Fibroblast of skin of right biceps (primary cell): ENCODE measurements around the gene CNNM2.
"Not testable (repeated sequence)": the region's sequence is repeated elsewhere in the genome, so short reads cannot be mapped to it uniquely, and the experiment has no call there.

ENCODE experiments used
- DNase-seq: peaks from one replicate; pipeline ENCODE4 v3.0.0-alpha.2; 2013

Gene CNNM2

DNA sequence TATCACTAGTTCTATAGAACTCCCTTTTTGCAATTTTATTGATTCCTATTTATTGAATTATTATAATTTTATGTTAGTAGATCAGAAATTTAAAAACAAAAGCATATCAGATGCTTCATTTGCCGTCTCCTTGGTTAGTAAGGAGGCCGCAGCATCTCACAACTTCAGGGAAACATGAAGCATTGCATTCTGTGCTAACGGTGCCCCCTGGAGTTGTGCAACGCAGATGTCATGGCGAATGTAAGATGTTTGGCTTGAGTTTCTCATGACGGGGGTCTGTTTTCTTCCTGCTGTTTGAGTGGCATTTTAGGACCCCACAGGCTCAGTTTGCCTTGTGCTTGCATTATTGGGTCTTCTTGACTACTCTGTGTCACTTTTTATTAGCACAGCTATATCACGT, 124.8 kb downstream of the CNNM2 start:
- DNase-seq, result no peak

DNA sequence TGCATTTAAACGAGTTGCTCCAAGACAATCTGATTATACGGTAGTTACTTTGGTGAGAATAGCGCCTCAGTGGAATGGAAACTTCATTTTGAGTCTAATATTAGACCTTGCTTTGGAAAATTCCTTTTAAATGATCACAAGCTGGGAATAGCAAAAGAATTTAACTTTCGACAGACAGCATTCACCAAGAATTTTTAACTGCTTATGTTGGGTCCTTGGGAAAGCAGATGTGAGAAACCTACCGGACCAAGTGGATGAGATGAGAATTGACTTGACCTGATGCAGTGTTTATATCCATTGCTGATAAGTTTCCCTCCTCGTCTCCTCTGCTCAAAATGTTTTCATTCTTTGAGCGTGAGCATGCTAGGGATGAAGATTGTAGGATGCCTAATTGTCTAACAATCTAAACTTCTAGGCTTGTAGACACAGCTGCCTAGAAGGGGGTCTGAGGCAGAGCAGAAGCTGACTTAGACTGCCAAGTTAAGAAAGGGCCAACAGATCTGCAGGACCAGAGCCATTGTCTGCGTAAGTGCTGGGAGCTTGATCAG, 126.9 kb downstream of the CNNM2 start:
- DNase-seq, result peak; percentile 74

DNA sequence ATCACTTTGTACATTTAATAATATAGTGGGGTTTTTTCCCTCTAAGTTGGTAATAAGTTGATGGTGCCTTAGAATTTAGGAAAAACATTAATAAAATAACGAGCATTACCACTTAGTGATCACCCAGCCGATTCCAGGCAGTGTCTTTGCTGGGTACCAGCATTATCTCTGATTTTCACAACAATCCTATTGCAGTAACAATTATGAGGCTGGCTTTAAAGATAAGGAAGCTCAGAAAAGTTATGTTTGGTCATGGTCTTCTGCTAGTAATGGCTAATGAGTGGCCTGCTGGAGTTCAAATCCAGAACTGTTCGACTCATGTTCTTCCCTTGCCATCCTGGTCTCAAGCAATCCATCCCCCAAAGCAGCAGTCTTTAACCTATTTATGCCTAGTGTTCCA, 127.9 kb downstream of the CNNM2 start:
- DNase-seq, result no peak

DNA sequence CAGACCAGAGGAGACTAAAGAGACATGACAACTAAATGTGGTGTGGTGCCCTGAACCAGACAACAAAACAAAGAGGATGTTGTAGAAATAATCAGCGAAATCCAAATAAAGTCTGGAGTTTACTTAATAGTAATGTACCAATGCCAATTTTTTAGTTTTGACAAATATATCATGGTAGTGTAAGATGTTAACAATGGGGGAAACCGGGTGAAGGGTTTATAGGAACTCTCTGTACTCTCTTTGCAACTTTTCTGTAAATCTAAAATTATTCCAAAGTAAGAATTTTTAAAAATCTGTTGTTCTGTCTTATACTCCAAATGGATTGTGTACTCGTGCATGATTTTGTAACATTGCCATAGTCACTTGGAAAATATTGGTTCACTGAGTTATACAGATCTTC, 129.3 kb downstream of the CNNM2 start:
- no peak for DNase-seq

DNA sequence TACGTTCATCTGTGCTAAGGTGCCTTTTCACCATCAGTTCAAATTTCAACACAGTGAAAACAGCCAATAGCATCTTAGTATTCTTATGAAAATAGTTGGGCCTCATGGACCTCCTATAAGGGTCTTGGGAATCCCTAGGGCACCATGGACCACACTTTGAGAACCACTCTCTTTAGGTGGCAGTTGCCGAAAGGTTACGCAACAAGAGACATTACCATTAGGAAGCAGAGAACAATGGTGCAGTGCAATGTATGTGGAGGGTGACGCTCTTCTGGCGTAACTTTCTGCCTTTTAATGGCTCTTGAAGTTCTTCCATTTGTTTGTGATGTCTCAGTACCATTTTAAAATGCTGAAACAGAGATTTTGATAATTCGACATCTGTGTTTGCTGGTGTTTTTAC, 131.1 kb downstream of the CNNM2 start:
- DNase-seq, result no peak

DNA sequence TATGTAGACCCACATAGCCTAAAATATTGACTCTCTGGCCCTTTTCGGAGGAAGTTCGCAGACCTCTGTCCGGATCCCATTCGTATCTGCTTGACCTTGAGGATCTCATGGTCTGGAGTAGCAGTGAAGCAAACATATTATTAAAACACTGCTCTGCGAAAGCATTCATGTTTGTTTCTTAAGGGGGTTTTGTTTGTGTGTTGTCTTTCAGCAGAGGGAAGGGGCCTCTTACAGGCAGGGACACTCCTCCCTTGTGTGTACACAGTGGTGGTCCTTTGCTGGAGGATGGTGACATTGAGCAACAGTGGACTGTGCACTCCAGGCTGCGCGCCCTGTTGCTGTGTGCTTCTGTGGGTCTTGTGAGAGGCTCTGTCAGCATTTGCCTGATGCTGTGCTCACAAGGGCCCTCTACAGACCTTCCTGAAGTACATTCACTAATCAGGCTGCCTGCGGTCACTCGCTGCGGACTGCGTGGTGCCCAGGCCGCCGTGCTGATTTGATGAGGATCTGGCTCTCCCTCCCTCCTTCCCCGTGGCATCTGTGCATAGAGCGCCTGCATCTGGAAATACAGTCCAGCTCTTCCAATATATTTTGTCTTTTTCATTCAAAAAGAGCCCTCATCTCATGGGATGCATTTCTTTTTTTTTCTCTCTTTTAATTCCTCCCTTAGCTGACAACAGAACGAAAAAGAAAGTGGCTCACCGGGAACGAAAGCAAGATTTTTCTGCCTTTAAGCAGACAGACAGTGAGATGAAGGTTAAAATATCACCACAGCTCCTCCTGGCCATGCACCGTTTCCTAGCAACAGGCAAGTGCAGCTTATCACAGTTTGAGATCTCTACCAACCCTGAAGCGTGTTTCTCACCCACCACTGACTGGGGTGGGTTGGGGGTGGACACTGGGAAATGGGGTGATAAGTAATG, 135.8 kb downstream of the CNNM2 start:
- DNase-seq, result peak; percentile 63

DNA sequence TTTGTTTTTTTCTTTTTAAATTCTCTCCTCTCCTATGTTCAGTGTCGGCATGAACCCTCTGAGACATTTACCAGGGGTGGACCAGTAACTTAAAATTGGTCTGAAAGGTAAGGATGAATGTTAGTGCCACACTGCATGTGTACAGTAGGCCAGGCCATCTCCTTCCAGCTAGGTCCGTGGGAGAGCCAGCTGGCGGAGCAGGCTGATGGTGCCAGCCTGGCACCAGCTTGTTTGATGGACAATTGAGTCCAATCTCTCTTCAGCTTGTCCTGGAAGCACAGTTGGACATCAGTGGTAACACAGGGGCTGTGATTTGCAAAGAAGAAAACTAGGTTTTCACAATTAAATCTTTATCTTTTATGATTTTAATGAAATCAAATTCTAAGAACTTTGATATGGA, 136.5 kb downstream of the CNNM2 start:
- DNase-seq, result no peak

DNA sequence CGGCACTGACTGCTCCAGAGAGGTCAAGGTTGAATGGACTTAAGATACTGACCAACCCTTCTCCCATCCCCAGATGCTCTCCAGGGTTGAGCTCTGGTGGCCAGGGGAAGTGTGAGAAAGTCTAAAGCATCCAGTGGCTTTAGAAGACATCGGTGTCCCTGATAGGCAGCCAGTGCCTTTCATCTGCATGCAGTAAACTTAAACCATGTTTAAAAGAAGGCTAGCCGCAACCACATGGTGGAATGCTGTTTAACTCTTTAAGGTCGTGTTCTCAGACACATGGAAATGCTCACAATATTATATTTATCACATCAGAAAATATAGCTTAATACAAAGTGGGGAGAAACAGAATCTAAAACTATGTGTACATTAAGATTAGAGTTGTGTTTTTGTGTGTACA, 137.0 kb downstream of the CNNM2 start:
- no peak for DNase-seq

DNA sequence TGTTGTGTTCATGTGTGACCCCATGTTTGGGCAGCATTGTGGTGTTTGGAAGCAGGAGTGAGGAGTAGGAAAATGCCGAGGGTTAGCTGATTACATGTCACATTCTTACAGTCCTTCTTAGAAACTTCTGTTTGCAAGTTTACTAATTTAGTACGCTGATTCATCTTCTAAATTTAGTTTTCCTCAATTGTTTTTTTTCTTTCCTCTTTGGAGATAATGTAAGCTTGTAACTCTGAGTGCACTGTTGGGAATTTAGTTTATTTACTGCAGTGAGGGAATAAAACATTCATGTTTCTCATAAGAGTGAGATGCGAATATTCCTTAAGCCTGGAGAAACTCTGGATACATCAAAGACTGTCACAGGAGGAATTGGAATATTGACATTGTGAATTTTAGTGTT, 139.9 kb downstream of the CNNM2 start:
- no peak for DNase-seq

DNA sequence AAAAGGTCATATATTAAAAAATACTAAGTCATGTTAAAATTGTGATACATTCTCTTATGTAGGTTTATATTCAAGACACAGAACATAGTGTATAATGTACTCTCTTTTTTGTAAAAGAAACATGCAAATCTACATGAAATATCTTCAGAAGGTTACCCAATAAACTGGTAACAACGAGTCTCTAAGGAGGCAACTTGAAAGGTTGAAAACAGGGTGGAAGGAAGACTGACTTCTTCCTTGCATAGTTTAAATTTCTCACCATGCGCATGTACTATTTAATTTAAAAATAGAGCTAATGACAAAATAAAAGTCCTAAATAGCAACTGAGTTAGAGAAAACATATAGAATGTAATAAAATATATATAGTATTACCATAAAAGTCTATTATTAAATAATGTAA, 142.5 kb downstream of the CNNM2 start:
- DNase-seq, result no peak

DNA sequence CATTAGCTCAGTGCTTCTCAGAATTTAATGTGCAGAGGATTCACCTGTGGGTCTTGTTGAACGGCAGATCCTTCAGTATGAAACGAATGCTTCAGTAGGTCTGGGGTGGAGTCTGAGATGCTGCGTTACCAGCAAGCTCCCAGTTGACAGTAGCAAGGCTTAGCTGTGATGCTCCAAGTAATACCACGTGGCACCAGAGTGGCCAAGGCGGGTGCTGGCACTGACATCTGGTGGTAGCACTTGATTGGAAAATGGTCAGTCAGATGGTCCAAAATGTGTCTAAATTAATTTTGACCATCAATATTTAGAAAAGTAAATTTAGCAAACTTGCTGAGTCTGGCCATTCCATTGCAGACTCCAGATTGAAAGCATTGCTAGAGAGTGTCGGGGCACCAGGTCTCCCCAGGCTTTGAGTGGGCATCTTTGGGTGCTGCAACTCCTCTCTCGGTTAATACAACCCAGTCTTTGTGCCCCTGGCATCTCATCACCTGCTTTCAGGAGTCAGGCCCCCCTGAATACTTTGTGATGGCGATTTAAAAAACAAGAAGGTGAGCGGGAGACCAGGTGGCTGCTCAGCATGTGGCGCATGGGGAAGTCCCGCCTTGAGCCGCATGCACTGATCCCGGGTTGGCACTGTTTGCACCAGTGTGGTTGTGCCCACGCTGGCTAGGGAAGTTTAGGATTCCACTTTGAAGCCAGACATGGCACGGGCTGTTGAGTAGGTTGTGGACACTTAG, 144.9 kb downstream of the CNNM2 start:
- no peak for DNase-seq

DNA sequence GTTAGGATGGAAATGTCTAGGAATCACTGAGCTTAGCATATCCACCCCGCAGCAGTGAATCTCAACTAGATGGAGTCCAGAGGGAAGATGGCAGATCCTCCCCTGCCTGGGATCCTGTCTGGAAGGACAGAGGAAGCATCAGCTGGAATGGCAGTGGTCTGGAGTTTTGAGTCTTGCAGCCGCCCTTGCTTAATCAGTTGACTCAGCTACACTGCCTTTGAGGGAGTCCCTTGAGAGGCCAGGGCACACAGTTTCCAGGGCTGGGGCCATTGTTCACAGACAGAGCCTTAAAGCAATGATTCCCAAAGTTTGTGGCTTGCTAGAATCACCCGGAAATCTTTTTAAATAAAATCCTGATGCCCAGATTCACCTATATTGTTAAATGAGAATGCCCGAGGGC, 146.9 kb downstream of the CNNM2 start:
- no peak for DNase-seq

DNA sequence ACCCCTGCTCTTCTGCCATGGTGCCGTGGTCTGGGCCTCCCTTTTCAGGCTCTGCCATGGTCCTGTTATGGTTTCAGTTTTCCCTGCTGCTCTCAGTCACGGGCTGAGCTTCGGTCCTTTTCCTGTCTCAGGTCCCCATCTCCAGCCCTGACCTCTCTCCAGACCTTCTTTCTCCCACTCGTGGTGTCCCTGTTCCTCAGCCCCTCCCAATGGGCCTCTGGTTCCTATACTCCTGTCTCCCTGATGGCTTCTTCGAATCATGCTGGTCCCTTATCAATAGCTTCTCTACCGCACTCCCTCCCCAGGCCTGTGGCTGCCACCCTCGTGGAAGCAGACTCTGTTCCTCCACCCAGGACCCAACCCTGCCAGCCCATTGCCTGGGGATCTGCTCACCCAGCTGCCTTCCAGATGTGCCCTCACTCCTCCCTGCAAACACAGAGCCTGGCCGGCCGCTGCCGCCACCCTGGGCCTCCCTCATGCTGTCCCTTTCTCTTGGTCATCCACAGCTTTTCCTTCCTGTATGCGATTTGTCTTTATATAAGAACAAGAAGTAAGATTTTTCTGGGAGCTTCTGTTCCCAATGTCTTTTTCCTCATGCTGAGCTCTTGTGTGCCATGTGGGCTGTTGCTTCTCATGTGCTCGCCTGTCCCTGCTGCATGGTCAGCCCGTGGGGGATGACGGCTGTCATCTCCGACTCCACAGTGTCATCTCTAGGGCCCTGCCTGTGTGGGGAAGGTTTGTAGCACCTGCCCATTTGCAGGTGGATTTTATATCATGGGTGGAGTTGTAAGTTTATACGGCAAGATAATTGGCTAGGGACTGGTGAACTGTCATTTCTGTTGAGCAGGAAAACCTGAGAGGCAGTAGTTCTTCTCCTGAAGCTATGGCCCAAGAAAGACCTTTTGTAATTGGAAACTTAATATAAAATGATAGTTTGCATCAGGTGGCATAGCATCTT, 148.3 kb downstream of the CNNM2 start:
- no peak for DNase-seq

DNA sequence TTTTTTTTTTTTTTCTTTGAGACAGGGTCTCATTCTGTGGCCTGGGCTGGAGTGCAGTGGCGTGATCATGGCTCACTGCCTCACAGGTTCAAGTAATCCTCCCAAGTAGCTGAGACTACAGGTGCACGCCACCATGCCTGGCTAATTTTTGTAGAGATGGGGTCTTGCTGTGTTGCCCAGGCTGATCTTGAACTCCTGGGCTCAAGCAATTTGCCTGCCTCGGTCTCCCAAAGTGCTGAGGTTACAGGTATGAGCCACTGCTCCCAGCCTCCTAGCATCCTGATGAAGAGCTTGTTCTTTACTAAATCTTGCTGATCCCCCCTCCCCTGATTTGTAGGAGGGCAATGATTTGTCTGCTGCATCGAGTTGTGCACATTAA, 149.0 kb downstream of the CNNM2 start:
- DNase-seq, result not testable (repeated sequence)

DNA sequence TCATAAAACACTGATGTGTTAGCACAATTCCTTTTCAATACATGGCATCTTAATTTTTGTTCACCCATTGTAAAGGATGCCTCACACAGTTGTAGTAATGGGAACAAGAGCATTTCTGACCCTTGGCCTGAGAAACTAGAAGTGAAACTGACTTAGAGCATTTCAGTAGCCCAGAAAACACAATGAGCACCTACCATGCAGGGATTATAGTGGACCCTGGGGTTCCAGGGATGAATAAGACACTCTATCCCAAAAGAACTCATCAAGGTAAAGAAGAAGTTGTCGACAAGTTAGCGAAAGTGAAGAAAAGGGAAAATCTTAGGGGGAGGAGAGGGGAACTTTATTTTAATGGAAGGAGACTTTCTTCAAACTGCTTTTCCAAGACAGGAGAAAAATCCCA, 149.4 kb downstream of the CNNM2 start:
- DNase-seq, result no peak

DNA sequence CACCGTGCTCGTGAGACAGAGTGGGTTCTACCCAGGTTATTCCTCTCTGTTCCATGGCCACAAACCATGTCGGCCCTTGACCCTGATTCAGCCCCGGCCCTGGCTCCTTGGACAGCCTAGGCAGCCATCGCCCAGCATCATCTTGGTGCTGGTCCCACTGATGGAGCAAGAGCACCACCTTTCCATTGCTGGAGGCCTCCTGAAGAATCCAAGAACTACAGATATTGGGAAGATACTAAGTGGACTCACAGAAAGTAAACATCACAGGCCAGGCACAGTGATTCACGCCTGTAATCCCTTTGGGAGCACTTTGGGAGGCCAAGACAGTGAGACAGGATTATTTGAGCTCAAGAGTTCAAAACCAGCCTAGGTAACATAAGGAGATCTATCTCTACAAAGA, 149.9 kb downstream of the CNNM2 start:
- DNase-seq, result peak; percentile 19

DNA sequence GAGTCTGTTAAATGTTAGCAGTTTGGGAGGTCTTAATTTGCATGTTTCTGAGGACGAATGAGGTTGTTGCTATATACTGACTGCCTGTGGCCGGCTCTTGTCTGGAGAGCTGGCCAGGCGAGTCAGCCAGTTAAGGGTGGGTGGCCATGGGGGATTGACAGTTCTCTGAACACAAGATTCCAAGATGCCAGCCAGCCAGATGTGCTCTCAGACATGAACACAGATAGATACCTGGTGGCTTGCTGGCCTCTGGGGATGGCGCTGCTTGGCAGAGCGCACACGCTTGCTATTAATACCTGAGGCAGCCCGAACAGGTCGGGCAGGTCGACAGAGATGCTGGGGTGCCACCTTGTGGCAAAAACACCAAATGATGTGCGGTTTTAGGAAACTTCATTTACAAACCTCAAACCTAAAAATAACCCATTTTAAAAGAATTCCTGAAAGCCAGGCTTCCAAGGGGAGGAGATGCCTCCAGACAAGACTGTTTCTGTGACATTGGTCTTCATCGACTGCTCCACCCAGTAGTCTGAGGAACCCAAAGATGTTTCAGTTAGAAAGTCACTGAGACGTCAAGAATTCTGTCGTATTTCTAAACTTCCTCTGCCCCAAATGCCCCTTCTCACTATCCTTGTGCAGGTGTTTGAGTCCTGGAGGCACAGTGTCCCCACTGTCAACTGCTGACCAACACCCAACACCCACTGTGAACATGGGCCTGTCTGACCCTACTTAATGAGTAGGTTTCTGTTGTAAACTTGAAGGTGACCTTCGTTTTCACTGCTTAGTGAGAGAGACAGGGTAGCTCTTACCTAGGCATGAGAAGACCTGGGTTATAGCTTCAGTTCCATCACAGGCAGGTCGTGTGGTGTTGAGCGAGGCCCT, 151.6 kb downstream of the CNNM2 start:
- DNase-seq, result peak; percentile 53

DNA sequence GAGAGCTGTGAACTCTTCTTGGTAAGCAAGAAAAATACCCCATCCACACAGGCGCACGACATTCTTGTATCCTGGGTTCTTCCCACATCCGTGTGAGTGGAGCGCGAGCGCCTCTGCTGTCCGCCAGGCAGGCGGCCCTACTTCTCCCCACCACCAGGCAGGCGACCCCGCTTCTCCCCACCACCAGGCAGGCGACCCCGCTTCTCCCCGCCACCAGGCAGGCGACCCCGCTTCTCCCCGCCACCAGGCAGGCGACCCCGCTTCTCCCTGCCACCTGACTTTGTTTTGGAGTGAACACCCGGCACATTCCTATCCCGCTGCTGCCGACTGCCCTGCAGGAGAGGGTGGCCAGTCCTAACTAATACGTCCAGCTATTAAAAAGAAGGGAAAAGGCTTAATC, 154.2 kb downstream of the CNNM2 start:
- DNase-seq, result no peak

DNA sequence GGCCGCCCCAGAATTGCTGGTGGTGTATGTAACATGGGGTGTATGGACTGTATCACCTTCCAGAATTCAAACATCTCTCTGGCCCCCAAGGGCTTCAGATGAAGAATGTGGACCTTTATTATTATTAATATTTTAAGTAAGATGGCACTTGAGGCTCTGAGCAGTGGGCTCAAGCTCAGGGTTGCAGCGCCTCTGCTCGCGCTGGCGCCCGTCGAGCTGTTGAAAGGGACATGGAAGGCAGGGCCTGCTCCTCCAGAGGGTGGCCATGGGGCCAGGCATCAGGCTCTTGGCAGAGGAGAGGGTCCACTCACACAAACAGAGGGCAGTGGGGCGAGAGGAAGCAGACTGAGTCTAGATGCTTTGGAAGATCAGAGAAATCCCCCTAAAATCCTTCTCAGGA, 154.8 kb downstream of the CNNM2 start:
- DNase-seq, result no peak

DNA sequence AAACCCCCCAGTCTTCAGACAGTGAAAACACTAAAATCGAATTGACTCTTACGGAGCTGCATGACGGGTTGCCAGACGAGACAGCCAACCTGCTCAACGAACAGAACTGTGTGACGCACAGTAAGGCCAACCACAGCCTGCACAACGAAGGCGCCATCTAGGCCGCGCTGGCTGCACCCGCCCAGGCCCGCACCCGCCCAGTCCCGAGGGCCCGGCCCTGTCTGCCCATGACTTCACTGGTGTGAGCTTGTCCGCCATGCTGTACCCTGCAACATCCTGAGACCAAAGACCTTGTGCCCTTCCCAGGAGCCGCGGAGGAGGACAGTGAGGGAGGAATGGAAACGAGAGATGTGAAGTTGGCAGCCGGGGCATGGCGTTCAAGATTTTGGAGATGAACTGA, 158.9 kb downstream of the CNNM2 start:
- no peak for DNase-seq

DNA sequence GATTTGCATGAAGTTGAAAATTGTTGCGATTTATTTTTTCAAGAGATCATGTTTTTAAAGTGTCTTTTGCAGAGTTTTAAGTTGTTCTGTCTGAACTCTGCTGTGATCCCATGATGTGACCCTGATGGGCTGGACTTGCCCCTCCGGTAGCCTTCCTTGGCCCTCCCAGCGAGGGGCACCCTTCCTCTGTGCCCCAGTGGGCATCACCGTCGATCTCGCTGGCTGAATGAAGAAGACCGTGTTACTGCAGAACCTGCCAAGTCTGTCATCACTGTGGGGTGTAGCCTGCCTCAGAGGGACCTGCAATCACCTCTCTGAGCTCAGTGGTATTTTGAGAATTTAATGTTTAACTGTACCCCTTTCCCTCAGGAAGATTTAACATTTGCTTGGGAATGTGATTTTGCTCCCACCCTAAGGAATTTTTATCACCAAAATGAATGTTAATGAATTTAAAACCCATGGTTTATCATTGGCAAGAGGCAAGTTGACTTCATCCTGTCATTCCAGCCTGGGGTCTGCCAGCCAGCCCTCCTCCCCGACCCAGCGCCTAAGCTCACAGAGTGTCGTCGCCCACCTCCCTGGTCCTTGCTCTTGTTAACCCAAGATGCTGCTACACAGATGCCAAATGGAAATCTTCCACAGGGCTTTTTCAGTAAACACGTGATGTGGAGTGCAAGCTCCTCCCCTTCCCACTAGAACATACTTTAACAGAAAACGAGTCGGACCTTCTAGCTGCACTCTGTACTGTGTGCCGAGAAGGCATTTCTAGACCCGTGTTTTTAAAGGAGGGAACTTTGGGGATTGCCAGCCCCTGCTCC, 159.6 kb downstream of the CNNM2 start:
- DNase-seq, result no peak
